ENCODE results near the gene TTC39C. TPM values are rescaled to one million over a fixed set of nuclear protein-coding genes. Genes with fewer than 3 reads are reported as not detected.

Gene TTC39C
- total RNA-seq, 2 experiments from 2014 or later, result 82.6 to 91.8 TPM

DNA sequence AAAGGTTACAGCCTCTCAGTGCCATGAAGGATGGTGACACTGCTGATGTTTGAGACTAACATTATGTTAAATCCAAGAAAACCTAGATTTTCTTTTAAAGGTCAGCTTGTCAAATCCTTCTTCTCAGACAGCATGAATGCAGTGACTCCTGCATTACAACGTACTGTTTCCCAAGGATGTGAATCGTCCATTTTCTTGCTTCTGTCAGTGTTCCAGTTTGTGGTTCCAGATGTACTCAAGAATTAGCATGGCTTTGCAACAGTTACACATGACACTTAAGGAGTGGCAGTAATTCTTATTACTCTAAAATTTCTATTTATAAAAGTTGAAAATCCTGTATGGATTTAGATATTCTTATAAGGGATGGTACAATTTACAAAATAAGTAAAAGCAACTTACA lies 1.5 kb upstream of the TTC39C start:
- Mint-ChIP-seq H3K4me1 (ENCODE audit: low read depth) (peaks cover 80% of the 10 kb centered on the region), H3K27ac (peak overlapping the region; percentile 90), H3K9me3 (no peaks in the 10 kb centered on the region), H3K4me3 (peak overlapping the region; percentile 85), H3K27me3 (no peaks in the 10 kb centered on the region), H3K36me3 (ENCODE audit: low read depth) (peaks cover 21% of the 10 kb centered on the region)
- ChIA-PET CTCF (no interaction called here), POLR2A (interaction anchor here (0.8 to 3.6 kb wide), 7 partner anchors 10 to 41 kb away, joined by 3 to 33 read pairs (median 4); no protein-coding TSS in a partner anchor)
- H3K4me3 ChIP-seq (ENCODE audit: low read length), result peak overlapping the region; percentile 41
- peak overlapping the region; percentile 71 to 86 for H3K27ac ChIP-seq (ENCODE audit: low read depth in 1 of 2, low read length in 2 of 2)
- ATAC-seq (ENCODE audit: poor library complexity) (no peak), DNase-seq (no peak)
- no peaks in the 10 kb centered on the region for H3K9me3 ChIP-seq (ENCODE audit: control insufficient read depth in 1 of 2, insufficient read depth in 1 of 2, low read length in 2 of 2)
- no peaks in the 10 kb centered on the region for H3K36me3 ChIP-seq (ENCODE audit: insufficient read depth, low read length)
- H3K4me1 ChIP-seq (ENCODE audit: insufficient read depth, low read length), result peaks cover 68% of the 10 kb centered on the region
- intact Hi-C loops (cut with DNase I, micrococcal nuclease), result loop anchor here (5.0 kb wide), 5 partner anchors 41 to 511 kb away; partner anchors contain the start of gene RMC1 (in 1 of the 2)
- no peaks in the 10 kb centered on the region for H3K27me3 ChIP-seq (ENCODE audit: control insufficient read depth in 1 of 2, insufficient read depth in 2 of 2, low read length in 2 of 2)
- TF ChIP-seq, protein P1, sequence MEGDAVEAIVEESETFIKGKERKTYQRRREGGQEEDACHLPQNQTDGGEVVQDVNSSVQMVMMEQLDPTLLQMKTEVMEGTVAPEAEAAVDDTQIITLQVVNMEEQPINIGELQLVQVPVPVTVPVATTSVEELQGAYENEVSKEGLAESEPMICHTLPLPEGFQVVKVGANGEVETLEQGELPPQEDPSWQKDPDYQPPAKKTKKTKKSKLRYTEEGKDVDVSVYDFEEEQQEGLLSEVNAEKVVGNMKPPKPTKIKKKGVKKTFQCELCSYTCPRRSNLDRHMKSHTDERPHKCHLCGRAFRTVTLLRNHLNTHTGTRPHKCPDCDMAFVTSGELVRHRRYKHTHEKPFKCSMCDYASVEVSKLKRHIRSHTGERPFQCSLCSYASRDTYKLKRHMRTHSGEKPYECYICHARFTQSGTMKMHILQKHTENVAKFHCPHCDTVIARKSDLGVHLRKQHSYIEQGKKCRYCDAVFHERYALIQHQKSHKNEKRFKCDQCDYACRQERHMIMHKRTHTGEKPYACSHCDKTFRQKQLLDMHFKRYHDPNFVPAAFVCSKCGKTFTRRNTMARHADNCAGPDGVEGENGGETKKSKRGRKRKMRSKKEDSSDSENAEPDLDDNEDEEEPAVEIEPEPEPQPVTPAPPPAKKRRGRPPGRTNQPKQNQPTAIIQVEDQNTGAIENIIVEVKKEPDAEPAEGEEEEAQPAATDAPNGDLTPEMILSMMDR (IDR thresholded peaks at IDR 0.05), result no peak

DNA sequence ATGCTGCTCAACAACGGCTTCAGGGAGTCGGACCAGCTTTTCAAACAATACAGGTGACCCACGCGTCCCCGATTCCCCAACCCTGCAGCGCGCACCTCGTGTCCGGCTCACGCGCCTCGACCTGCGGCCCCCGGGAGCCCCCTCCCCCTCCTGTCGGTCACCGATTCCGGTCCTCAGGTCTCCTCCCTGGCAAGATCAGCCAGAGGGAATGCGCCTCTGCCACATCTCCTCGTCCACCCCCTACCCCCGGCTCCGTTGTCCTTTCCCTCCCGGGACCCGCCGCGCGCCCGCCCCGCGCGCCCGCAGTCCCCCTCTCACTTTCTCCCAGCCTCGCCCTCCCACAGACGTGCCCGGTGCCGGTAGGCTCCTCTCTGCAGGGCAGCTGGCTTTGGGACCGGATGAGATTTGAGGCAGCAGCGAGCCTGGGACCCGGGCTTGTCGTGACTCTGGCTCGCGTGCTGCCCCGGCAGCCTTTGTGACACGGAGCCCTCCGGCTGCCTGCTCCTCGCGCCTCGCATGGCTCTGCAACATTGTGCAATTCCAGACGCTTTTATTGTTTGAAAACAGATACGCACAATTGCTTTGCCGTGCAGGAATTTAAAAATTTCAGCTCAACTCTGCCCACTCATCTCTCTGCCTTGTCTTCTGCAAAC lies 558 bp downstream of the TTC39C start:
- H3K9me3 Mint-ChIP-seq, result no peaks in the 10 kb centered on the region

More for the DNA sequence above, 558 bp downstream of the TTC39C start:
- Mint-ChIP-seq H3K4me1 (ENCODE audit: low read depth) (peaks cover 80% of the 10 kb centered on the region), H3K27me3 (no peaks in the 10 kb centered on the region), H3K4me3 (peak overlapping the region; percentile 94), H3K27ac (peak overlapping the region; percentile 86), H3K36me3 (ENCODE audit: low read depth) (peaks cover 36% of the 10 kb centered on the region)
- intact Hi-C loops (cut with DNase I, micrococcal nuclease), result loop anchor here (2.0 to 5.0 kb wide), 8 partner anchors 37 to 513 kb away; partner anchors contain the start of gene RMC1 (in 1 of the 2)
- peak overlapping the region; percentile 91 for H3K4me3 ChIP-seq (ENCODE audit: low read length)
- DNase-seq (peak in 12 of 14 experiments; percentile 33 to 77 (median 47)), ATAC-seq (ENCODE audit: poor library complexity) (peak; percentile 25)
- CTCF ChIA-PET, result interaction anchor here (1.2 kb wide), 1 partner anchor 61 kb away, joined by 4 read pairs; no protein-coding TSS in a partner anchor
- peak overlapping the region; percentile 60 to 88 for H3K27ac ChIP-seq (ENCODE audit: low read depth in 1 of 2, low read length in 2 of 2)
- H3K36me3 ChIP-seq (ENCODE audit: insufficient read depth, low read length), result peaks cover 4% of the 10 kb centered on the region
- POLR2A ChIA-PET, result interaction anchor here (0.6 to 3.6 kb wide), 12 partner anchors 12 to 97 kb away, joined by 3 to 33 read pairs (median 4); no protein-coding TSS in a partner anchor
- H3K9me3 ChIP-seq (ENCODE audit: control insufficient read depth in 1 of 2, insufficient read depth in 1 of 2, low read length in 2 of 2), result no peaks in the 10 kb centered on the region
- H3K4me1 ChIP-seq (ENCODE audit: insufficient read depth, low read length), result peaks cover 67% of the 10 kb centered on the region
- TF ChIP-seq, protein P1 (IDR thresholded peaks at IDR 0.05), result no peak
- H3K27me3 ChIP-seq (ENCODE audit: control insufficient read depth in 1 of 2, insufficient read depth in 2 of 2, low read length in 2 of 2), result no peaks in the 10 kb centered on the region
